OCI-M2 (cell line): ENCODE measurements around the gene LIPC.

Experiments used
- DNase-seq: peaks from one replicate; lab custom pipeline; 2025; ENCODE audit not compliant: unreplicated experiment; lab: John Stamatoyannopoulos, UW

LIPC gene

DNA sequence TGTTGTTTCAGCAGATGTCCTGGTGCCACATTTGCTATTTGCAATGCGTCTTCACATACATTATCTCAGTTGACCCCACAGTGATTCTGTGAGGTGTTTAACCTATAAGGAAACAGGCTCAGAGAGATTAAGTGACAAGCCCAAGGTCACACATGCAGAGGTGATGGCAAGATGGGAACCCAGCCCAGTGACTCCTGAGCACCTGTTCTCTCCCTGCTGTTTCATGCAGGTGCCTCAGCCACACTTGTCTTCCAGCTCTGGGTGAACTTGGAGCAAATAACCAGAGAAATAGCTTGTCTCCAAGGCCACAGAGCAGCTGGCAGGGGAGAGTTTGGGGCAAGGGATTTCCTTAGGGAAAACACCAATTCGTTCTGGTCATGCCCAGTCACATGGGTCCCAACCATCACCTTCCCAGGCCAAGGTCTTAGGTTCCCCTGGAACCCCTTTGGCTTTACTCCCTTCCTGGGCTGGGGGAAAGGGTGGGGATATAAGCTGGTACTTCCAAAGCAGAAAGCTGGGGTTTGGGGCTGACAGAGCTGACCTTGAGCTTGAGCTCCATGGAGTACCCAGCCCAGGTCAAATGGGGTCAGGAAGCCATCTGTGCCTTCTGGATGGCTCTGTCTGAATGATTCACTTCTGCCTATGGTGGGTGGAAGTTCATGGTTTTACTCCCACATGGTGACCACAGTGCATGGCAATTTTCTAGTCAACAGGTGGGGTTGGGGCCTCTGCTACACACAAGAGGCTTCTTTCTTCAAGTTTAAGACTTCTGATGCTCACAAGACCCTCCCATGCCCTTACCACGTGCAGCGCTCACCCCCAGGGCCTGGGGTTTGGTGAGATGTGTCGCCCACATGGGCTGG is 22.4 kb downstream of the LIPC start:
- DNase-seq: no peak

DNA sequence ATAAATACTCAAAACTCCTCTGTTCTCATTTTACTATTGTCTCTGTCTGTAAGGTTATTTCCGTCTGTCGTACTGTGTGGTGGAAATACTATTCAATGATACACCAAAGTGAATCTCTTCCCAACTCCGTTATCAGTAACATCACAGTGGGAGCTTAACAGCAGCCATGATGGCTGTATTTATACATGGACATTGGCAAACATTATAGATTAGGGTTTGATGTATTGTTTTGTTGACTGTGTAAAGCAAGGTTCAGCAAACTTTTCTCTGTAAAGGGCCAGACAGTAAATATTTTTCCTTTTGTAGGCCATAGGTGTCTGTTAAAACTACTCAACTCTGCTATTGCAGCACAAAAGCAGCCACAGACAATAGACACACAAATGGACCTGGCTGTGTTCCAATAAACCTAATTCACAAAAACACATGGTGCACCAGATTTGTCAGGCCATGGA is 23.2 kb downstream of the LIPC start:
- DNase-seq: no peak

DNA sequence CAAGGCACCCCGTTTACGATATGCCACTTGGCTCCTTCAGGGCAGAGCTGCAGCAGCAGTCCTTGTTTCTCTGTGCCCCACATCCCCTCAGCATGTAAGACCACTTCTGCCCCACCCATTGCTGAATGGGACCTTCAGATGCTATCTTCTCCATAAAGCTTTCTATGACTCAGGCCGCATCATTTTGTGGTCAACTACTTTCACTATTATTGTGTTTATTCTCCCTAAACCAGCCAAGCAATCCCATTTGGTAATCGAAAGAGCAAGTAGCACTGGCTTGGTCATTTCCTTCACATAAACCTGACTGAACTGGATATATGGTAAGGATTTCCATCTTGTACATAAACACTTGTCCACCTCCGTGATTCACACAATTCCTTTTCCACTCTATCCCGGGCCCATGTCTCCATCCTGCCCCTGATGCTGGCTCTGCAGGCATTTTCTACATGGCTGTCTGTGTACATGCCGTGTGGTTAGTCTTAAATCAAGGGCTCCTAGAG is 25.7 kb downstream of the LIPC start:
- DNase-seq: no peak

DNA sequence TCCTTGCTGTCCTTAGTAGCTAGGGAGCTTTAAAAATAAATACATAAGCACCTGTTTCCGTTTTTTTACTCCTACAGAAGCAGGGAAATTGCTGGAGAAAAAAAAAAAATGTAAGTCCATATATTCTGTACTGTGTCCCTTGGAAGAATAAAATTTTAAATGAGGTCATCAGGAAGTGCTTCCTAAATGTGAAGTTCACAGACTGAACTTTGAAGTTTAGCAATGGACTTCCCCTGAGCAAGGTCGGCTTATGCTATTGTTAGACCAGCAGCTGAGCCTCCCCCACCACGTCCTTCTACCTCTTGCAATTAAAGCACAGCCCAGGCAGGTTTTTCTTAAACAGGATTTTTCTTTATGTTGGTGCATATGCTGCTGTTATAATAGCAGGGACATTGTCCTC is 26.3 kb downstream of the LIPC start:
- DNase-seq: no peak

DNA sequence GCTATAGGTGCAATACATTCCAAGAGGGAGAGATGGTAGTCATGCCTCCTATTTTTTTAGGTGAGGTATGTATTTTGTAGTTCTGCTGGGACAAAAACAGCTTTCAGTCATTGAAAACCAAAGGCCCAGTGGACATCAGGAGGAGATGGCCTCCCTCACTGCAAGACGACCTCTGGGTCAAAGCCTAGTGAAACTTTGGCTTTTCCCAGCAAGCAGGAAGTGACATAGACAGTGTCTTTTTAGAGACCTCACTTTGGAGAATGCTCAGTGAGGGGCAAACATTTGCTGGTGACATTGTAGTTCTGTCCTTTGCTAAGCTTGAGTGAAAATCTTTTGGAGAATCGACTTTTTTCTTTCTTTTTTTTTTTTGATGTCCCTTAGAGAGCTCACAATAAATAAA is 27.3 kb downstream of the LIPC start:
- no peak for DNase-seq

DNA sequence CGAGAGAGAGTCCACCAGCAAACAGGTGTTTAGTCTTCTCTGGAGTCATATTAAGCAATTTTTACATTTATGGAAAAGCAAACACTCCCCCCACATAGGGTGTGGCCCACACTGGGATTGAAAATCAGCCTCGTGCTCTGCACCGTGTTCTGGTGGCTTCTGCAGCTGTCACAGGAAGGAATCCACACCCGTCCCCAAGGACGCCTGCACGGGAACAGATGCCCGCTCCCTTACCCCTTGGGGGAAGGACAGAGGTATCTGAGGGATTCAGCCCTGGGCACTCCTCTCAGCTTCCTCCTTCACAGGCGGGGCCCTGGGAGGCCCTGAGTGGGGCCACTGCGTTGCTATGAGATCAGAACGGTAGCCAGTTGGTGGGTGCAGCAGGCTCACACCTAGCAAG is 27.8 kb downstream of the LIPC start:
- DNase-seq: no peak

DNA sequence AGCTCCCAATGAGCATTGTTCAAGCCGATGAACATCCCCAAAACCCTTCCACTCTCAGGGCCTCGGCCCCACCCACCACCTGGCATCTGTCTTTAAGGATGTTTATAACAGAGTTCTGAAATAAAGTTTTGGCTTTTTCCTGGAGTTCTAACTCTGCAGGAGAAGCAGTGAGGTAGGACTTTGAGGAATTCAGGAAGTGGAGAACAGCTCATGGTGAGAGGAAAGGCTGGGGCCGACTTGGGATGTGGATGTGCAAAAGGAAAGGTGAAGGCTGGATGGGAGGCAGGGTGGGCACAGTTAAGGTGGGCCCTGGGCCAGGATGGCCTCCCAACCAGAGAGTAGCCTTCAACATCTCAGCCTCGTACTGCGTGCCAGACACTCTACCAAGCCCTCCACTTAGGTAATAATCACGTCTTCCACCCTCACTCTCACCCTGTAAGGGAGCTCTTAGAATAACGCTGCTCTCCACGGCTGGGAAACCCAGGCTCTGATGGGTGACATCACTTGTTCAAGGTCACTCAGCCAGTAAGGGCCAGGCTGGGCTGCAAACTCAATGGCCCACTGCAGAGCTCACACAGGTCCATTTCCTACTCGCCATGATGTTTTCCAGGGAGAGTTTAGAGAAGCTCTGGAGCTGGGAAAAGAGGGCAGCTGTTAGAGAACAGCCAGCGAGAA is 28.5 kb downstream of the LIPC start:
- DNase-seq: no peak

DNA sequence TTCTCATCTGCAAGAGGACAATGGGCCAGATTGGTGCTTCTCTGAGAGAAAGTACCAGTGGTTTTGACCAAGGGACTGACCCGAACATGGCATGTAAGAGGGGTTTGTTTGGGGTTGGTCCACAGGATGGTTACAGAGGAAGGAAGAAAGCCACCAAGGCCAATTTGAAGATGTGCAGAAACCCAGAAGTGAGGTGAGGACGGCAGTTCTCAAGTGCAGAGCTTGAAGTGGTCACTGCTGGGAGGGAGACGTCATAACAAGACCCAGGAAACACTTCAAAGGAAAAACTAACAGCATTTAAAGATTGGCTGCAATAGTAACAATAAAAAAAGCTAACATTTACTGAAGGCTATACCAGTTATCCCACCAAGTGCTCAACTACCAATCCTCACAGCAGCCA is 29.1 kb downstream of the LIPC start:
- no peak for DNase-seq

DNA sequence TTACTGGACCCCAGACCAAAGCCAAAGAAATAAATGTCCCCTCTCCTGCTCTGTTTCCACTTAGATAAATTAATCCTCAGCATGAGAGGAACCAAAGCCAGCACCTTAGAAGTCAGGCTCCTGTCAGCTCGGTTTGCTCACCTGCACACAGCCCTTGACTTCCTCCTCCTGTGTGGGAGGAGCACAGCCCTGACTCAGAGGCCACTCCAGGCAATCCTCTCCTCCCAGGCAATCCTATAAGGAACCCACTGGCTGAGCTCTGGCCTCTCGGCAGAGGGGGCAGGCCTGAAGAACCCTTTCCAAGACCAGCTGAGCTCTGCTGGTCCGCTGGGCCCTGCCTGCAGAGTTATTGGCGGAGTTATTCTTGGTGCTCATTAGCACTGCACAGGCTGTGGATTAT is 30.8 kb downstream of the LIPC start:
- no peak for DNase-seq

DNA sequence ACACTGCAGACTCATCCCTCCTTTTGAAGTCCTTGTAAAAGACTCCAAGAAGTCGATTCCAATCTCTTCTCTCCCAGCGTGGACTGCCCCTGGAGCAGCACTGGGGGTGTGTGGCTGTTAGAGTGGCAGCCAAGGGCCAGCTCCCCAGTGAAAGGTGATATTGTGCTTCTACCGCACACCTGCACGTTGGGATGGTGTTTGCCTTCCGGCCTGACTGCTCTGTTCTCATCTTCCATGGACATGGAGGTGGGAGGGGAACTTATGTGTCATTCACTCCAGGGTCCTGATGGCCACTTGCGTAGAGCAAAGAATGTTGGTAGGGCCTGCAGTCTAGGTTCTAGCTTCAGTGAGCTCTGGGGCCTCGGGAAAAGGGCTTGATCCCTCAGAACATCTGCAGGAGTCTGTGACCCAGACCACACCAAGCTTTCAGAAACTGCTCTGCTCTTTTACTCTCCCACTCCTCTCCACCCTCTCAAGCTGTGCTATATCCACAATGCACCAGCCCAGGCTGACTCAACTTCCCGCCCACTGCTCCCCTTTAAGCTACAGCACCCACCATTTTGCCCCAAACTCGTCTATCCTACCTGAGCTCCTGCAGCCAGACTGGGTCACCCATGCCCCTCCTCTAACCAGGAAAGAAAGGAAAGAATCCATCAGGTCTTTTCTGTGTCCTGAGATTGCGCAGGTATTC is 31.3 kb downstream of the LIPC start:
- DNase-seq: no peak

DNA sequence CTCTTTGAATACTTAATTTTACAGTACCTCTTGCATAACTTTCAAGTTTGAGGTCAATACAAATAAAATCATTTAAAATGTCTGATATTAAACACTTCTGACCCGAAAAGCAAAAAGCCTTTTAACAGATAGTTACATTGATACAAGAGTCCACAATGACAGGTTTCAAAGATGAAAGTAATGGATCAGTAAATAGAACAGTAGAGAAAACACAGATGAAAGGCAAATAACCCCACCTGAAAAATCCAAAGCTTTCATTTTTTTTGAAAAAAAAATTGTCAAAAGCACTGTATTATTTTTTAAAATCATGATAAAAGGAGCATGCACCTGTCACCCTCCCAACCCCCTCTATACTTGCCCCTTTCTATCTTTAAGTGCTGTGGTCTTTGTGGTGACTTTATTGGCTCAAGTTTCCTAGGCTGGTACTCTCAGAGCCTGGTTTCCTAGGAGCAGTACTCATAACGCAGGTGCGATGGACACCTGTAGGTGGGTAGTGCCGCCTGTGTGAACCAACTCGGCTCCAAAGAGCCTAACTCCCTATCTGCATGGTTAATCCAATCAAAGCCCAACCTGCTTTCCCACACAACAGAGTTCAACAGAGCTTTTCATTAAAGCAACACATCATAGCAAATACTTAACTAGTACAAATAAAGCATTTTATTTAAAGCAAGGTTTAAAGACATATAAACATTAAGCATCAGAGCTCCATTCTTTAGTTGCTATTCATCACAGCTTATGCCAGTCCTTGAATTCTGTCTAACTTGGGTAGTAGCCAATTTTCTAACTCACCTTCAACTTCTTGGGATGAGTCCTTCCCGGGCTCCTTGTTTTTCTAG is 32.2 kb downstream of the LIPC start:
- DNase-seq: no peak

DNA sequence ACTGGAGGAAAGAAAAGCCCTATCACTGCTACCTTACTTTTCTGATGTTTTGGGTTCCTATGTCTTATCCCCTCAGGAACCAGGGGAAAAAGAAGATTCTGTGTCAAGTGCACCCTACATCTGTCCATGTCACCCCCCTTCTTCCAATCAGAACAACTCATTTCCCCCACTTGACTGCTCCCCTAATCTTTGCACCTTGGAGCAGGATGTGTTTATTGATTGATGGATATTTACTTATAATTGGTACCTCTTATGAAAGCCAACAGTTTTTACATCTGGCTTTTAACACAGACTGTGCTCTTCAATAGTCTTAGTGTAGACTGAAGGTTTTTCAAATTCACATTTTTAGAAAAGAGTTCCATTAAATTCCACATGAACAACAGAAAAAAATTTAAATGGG is 33.3 kb downstream of the LIPC start:
- no peak for DNase-seq

DNA sequence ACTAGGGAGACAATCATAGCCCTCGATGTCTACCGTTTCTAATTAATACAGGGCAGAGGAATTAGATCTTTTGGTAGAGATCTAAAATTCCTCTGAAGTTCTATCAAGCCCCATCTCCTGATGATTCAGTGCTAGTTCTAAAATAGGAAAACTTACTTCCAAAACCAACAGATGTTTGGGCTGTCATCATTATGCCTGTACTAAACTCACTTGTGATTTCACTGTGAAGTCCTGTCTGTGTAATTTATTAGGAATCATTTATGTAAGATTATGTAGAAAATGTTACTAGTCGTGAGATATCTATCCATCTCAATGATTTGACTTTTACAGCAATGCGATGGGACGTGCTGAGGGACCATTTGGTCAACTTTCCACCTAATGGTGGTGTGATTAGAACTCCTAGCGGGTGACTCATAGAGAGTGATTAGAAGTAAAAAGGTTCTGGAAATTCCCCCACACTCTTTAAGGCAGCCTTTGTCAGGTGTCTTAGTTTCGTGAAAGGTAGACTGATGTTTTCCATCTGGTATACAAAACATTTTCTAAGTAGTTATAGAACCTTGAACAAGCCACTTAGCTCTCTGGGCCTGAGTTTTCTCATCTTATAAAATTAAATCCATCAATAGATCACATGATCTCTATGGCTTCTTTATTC is 34.2 kb downstream of the LIPC start:
- DNase-seq: no peak

DNA sequence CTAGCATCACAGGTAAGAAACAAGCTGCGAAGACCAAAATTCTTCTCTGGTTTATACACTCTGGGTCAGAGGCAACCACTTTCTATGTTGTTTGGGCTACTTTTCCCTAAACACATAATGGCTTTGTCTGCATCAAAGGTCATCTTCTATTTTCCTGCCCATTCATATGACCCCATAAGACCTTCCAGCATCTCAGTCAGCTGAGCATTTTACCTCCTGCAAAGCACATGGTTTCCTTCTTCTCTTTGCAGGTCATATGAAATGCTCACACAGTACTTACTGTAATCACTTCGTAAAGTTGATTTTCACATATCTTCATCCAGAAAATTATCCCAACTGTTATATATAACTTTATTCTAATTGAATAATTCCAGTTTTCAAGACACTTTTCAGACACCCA is 34.8 kb downstream of the LIPC start:
- no peak for DNase-seq

DNA sequence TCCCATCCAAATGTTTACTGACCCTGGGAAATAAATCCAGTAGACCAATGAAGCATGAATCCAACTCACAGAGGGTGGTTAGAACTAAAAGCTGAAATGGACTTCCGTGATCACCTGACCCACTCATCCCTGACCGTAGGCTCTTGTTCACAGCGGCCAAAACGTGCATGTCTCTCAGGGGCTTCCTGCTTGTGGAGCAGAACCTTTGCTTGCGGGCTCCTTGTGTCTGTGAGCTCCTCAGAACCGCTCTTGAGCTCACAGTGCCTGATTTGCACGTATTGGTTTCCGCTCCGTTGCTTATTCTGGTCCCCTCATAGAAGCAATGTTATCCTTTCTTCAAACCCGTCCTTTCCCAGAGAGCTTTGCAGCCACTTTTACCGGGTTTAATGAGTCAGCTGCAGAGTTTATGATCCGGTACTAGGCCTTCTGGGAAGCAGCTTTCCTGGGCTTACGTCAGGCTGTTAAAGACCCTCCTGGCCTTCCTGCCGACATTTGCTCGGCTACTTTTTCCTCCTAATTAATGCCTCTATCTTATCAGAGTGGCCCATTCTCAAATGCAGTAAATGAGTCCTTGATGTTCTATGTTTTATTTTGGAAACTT is 35.4 kb downstream of the LIPC start:
- DNase-seq: no peak

DNA sequence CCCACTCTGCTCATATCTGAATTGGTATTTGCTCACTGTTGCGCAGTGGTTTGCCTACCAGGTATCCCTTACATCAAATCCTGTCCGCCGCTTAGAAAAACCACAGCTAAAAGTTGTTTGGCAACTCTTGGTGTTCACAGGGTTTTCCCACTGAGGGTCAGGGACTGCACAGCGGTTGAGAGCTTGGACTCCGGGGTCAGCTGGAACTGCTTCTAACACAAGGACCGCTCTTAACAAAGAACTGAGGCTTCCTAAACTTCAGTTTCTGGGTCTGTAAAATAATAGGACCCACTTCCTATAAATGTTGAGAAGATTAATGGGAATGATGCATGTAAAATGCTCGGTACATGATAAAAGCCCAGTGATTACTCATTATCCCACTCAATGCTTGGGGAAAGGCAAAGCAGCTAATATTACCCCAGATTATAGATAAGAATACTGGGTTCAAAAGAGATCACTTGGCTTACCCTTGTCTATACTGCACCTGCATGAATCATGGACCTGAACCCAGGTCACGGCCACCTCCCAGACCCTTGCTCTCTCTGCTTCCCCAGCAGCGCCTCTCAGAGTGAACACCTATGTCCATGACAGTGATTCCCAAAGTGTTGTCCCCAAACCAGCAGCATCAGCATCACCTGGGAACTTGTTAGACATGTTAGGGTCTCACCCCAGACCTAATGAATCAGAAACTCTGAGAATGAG is 36.1 kb downstream of the LIPC start:
- no peak for DNase-seq

DNA sequence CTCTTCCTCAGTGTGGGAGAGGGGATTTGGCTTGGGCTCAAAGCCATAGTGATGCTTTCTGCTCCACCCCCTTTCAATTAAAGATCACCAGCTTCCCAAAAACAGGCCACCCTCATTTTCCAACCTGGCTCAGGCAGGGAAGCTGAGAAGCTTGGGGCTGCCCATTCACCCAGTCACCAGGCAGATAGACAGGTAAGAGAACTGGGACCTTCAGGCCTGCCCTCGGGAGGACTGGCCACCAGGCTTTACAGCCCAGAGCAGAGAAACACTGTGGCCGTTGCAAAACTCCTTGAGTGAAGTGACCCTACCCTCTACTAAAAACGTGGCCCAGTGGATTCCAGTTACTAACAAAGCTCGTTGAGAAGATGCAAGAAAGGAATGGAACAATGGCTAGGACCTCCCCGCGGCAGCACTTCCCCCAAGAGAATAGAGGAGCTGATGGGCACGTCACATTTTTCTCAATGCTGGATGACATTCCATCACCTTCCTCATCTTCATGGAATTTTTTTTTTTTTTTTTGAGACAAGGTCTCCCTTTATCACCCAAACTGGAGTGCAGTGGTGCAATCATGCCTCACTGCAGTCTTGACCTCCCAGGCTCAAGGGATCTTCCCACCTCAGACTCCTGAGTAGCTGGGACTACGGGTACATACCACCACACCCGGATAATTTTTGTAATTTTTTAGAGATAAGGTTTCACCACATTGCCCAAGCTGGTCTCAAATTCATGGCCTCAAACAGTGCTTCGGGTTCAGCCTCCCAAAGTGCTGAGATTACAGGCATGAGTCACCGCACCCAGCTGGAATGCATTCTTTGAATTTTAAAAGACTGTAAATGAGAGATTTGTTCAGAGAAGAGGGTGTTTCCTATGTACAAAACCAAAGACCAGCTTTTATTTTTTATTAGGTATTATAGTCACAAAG is 37.9 kb downstream of the LIPC start:
- DNase-seq: no peak

DNA sequence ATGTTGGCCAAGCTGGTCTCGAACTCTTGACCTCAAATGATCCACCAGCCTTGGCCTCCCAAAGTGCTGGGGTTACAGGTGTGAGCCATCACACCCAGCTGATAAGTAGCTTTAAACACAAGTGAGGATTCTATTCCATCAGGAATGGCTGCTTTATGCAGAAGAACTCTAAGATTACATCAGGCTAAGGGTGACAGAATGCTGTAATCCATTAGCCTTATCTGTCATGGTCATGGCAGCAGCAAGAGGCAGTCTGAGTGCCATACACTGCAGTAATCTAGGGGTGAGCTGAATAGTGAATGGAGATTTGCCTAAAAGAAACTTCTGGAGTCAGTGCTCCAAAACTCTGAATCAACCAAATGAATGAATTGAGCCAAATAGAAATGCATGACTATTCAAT is 39.6 kb downstream of the LIPC start:
- no peak for DNase-seq
